GM19025 (cell line): Measurements from ENCODE around the gene MYO1E.
"Not testable (repeated sequence)": the region's sequence is repeated elsewhere in the genome, so short reads cannot be mapped to it uniquely, and the experiment has no call there.

Experiments
- ATAC-seq: cut with Tn5 transposase; IDR thresholded peaks from one replicate; pipeline ENCODE4 v1.9.1; 2021; ENCODE audit warnings: mild to moderate bottlenecking, low read depth, moderate library complexity; ENCODE audit not compliant: unreplicated experiment

MYO1E gene

DNA sequence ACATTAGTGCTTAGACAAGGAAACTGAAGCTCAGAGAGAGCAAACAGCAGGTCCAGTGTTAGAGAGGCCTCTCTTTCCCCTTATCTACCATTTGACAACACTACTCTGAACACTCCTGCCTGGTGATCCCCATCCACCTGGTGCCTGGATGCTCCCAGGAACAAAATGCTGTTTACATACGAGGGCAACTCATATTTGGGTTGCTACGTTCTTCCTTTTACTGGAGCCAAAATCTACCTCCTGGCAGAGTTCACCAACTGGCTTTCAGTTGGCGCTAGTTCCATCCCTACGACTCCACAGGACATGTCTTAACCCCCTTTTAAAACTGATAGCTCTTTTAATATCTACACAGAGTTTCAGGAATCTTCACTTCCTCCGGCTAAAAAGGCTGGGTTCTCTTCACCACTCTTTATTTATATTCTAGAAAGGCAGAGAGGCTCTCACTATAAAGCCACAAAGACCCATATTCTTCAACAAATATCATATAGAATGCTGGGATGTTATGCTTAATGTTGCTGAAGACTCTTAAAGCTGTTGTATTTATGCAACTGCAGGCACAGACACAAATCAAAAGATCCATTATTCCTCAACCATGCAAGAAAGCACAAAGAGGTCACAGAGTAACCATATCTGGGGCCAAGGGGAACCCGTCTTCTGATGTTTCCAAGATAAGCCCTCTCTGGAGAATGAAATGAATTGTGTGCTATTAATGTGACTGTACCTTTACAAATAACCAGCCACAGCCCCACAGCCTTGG lies 219.8 kb downstream of the MYO1E start:
- no peak for ATAC-seq

DNA sequence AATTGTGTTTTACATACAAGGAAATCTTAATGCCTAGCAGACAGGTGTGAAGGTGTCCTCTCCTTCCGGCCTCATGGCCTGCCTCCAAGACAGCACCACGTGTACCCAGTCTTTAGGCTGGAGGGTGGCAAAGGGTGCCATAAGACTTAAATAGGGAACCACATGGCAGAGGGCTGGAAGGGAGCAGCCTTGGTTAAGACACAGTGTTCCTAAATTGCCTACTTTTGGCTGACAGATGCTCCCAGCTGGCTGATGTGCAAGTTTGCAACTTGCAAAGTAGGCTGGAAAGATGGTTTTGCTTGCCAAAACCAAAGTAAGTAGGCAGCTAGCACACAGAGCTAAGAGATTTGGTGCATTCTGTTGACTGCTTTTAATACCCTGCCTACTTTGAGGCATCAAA lies 222.5 kb downstream of the MYO1E start:
- ATAC-seq: no peak

DNA sequence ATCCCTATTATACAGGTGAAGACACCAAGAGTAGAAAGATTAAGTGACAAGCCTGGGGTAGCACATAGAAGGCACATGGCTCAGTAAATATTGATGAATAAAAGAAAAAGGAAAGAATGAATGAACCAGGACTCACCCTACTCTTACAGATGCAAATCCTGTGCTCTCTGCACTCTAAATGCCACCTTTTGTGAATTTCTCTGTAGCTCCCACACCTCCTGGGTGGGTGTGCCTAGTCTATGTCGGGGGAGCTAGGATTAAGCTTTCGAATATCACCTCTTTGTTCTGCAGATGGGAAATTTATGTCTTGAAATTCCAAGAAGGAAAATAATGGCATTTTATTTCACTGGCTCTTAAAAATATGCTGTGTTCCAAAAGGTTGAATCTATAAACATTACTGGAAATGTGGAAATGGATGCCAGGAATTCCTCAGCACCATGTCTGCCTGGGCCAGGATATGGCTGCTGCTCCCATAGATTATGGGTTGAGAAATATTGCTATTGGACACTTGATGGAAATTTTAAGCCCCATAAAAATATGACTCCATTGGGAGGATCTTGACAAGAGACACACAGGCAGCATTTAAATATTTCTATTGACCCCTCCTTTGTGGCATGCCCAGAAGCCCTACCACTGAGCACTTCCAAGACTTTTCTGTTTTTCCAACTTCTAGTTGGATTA lies 224.4 kb downstream of the MYO1E start:
- ATAC-seq: no peak

DNA sequence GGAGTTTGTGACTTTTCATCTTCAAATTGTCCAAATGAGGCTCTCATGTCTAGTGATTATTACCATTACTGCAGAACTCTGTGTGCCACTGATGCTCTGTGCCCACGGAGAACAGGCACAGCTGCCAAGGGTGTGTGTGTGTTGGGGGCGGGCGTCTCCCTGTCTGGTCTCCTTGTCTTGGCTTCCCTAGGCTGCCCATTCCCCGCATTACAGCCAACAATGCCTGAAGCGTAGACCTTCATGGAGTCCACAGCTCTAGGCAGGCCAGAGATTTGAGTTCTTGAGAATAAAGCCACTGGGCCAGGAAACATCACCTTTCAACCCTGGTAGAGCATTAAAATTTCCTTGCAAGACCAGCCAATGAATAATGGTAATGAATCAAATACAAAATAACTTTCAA lies 225.0 kb downstream of the MYO1E start:
- ATAC-seq: no peak

GRCh38 chr15:59144594-59144993 lies 228.1 kb downstream of the MYO1E start:
- ATAC-seq: not testable (repeated sequence)

DNA sequence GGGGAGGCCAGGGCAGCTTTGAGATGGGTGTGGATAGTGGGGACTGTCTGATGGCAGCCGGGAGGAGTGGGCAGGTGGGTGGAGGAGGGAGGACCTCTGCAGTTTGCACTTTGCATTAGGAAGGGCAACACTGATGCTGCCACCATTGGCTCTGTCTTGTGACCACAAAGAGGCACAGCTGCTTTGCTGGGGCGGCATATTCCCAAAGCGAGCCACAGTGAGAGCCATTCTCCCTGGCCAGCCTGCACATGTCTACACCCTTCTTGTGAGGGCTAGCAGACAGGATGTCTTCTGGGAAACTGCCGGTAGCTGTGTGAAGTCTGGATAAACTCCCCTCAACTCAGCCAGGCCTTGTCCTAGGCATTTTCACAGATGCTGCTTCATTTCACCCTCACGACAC lies 229.4 kb downstream of the MYO1E start:
- no peak for ATAC-seq

DNA sequence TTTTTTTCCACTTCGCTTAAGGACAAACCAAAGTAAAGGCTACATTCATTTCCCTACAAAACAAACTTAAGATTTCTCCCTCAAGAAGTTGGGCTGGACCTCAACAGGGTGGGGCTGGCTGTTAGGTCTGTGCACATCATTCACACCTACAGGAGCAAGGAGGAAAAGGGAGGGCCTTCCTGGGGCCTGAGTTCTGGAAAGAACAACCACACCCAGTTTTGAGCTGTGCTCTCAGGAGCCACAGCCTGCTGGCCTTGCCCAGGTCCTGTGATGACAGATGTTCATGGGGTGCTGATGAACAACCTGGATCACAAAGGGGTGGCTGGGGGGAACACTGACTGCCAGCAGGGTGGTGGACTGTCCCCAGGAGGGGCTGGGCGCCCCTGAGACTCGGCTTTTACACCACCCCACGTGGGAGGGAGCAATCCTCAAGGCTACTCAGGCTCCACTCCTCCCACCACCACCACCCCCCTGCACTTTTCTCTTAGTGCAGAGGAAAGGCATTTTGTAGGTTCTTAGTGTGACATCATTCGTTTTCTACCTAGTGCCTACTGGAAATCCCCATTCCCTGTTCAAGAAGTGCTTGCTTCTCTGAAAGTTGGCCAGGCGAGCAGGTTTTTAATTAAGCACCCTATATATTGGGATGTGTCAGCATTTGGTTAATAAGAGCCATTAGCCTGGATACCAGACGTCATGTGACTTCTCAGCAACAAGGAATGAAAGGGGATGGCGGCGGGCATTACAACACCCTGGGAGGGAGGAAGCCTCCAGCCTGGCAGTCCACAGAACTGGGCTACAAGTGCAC lies 232.0 kb downstream of the MYO1E start:
- ATAC-seq: no peak

DNA sequence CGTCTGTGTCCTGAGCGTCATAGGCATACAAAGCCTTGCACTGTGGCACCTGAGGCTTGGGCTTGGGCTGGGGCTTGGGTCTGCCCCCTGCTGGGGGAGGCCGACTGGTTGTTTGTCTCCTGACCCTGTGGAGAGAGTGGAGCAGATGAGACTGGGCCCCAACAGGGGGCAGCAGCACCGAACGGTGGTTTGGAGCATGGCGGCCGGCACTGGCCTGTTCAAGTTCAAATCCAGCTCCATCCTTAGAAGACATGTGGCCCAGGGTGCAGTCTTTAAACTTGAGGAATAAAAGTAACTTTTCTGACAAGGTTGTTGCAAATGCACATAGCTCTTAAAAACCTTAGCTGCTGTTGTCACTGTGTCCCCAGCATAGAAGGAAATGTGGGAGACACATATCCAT lies 234.4 kb downstream of the MYO1E start:
- peak; percentile 71 for ATAC-seq

- ATAC-seq: no peak
These were observed 235.1 kb downstream of the MYO1E start for GRCh38 chr15:59137566-59137965.

- ATAC-seq: no peak
These were observed 238.7 kb downstream of the MYO1E start for GRCh38 chr15:59133929-59134427.

GRCh38 chr15:59131969-59132562 lies 240.6 kb downstream of the MYO1E start:
- ATAC-seq: no peak

- ATAC-seq: no peak
These were observed 241.2 kb downstream of the MYO1E start for GRCh38 chr15:59131456-59131855.

DNA sequence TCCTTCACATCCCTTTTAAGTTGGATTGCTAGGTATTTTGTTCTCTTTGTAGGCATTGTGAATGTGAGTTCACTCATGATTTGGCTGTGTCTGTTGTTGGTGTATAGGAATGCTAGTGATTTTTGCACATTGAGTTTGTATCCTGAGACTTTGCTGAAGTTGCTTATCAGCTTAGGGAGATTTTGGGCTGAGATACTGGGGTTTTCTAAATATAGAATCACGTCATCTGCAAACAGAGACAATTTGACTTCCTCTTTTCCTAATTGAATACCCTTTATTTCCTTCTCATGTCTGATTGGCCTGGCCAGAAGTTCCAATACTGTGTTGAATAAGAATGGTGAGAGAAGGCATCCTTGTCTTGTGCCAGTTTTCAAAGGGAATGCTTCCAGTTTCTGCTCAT lies 245.4 kb downstream of the MYO1E start:
- ATAC-seq: not testable (repeated sequence)

DNA sequence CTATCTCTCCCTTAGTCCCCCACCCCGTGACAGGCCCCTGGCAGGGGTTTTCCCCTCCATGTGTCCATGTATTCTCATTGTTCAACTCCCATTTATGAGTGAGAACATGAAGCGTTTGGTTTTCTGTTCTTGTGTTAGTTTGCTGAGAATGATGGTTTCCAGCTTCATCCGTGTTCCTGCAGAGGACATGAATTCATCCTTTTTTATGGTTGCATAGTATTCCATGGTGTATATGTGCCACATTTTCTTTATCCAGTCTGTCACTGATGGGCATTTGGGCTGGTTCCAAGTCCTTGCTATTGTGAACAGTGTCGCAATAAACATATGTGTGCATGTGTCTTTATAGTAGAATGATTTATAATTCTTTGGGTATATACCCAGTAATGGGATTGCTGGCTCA lies 247.0 kb downstream of the MYO1E start:
- not testable (repeated sequence) for ATAC-seq

GRCh38 chr15:59124261-59124660 lies 248.4 kb downstream of the MYO1E start:
- no peak for ATAC-seq

DNA sequence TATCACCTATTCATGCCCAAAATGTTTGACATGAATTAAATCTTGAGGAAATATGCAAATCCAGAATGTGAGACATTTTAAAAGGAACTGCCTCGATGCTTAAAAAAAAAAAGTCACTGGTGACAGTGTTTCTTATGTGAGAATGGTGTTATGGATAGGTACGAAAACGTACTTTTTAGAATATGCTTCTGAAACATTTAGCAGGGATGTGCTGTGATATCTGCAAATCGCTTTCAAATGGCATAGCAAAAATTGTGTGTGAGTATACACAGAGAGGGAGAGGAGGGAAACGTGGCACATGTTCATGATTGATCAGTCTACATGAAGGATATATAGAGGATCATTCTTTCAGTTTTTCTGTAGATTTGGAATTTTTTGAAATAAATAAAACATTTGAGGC lies 251.7 kb downstream of the MYO1E start:
- no peak for ATAC-seq

DNA sequence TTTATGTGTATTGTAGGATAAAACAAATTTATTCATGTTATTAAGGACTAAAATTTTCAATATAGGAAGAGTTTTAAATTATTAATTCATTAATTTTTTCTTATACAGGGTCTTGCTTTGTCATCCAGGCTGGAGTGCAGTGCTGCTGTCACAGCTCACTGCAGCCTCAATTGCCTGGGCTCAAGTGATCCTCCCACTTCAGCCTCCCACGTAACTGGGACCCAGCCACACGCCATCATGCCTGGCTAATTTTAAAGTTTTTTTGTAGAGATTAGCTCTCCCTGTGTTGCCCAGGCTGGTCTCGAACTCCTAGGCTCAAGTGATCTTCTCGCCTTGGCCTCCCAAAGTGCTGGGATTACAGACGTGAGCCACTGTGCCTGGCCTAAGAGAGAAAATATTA lies 253.0 kb downstream of the MYO1E start:
- ATAC-seq: no peak

- ATAC-seq: no peak
These were observed 255.9 kb downstream of the MYO1E start for GRCh38 chr15:59116771-59117170.

GRCh38 chr15:59116141-59116540 lies 256.5 kb downstream of the MYO1E start:
- ATAC-seq: no peak

GRCh38 chr15:59115047-59115446 lies 257.6 kb downstream of the MYO1E start:
- no peak for ATAC-seq

DNA sequence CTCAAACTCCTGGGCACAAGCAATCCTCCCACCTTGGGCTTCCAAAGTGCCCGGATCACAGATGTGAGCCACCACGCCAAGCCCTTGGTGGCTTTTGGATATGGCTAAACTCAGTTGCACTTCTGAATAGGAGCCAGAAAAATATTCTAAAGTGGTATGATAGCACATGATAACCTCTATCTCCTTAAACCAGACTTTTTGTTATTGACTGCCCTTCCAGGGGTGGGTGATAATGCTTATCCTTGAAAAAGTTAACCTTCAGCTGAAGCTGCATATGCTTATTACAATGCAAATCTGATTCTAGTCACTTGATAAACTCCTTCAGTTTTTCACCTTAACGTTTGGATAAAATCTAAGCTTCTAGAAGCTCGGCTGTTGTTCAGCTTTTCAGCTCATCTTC lies 261.4 kb downstream of the MYO1E start:
- ATAC-seq: no peak
